ENCODE data around the gene SPATA17. TPM values are rescaled to one million over a fixed set of nuclear protein-coding genes. Genes with fewer than 3 reads are reported as not detected.

The SPATA17 gene
- total and polyA plus RNA-seq, 2 experiments from 2014 or later = 1.00 to 2.9 TPM

DNA sequence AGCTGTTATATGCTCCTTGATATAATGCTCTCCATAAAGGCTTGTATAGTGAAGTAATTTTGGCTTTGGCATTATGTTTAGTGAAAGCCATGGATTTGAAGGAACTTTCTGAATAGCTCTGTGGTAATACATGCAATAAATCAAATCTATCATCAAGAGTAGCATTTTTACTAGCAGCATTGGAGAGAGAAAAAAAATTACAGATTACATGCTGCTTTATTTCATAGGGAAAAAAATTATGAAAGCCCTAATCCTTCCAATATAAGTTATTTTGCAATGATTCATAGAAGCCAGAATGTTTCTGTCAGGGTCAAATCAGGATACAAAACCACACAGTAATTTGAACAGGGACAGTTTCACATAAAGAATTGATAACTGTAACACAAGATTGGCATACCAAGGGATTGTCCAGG lies 250.0 kb downstream of the SPATA17 start:
- Histone ChIP-seq H3K4me2 (no peak overlapping the region), H4K20me1 (ENCODE audit: insufficient read depth, poor library complexity, severe bottlenecking) (no peaks in the 10 kb centered on the region), H3K27me3 (no peaks in the 10 kb centered on the region), H2AFZ (no peak overlapping the region), H3K27ac (no peak overlapping the region), H3K4me3 (no peak overlapping the region), H3K9me2 (replicated peaks; ENCODE audit: insufficient read depth) (no peaks in the 10 kb centered on the region), H3K36me3 (replicated peaks; ENCODE audit: insufficient read depth, low read depth) (no peaks in the 10 kb centered on the region), H3K79me2 (no peaks in the 10 kb centered on the region), H3K9me3 (ENCODE audit: low read depth) (no peaks in the 10 kb centered on the region), H3K4me1 (ENCODE audit: insufficient read depth) (no peaks in the 10 kb centered on the region)
- no peak for DNase-seq (ENCODE audit: low spot score)
- TF ChIP-seq EZH2phosphoT487 (IDR thresholded peaks at IDR 0.05; ENCODE audit: low read depth, severe bottlenecking, unreplicated experiment) (no peak), EZH2 (IDR thresholded peaks at IDR 0.05; ENCODE audit: borderline replicate concordance) (no peak)
- TF ChIP-seq, protein P1, sequence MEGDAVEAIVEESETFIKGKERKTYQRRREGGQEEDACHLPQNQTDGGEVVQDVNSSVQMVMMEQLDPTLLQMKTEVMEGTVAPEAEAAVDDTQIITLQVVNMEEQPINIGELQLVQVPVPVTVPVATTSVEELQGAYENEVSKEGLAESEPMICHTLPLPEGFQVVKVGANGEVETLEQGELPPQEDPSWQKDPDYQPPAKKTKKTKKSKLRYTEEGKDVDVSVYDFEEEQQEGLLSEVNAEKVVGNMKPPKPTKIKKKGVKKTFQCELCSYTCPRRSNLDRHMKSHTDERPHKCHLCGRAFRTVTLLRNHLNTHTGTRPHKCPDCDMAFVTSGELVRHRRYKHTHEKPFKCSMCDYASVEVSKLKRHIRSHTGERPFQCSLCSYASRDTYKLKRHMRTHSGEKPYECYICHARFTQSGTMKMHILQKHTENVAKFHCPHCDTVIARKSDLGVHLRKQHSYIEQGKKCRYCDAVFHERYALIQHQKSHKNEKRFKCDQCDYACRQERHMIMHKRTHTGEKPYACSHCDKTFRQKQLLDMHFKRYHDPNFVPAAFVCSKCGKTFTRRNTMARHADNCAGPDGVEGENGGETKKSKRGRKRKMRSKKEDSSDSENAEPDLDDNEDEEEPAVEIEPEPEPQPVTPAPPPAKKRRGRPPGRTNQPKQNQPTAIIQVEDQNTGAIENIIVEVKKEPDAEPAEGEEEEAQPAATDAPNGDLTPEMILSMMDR (IDR thresholded peaks at IDR 0.05; ENCODE audit: poor library complexity) = no peak

DNA sequence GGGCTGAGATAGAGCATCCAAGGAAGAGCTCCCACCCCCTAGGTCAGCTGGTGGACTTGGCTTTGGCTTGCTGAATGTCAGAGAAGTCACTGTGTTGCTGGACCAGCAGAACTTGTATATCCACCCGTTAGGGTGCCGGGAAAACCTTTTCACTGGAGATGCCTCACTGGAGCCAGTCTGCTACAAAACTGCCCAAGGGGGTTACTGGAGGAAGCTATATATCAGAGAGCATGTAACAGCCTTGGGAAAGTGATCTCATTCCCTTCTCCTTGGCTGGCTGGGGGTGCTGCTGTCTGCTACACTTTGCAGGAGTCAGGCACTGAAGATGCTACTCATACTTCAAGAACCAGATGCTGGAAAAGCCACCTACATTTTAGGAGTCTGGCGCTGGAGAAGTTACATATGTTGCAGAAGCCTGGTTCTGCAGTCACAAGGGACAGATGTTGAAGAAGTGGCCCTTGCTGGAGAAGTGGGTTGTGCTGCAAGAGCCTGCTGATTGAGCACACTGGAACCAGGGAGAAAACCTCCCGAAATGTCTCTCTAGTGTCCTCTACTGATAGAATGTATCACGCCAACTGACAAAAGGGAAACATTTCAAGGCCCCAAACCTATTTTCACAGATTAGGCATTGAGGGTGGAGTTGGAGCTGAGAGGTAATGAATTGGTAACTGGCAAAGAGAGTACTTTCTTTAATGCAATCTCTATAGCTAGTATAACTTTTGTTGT lies 250.6 kb downstream of the SPATA17 start:
- no peaks in the 10 kb centered on the region for H3K9me2 ChIP-seq (replicated peaks; ENCODE audit: insufficient read depth)
- no peaks in the 10 kb centered on the region for H3K27me3 ChIP-seq
- TF ChIP-seq, protein P1 (IDR thresholded peaks at IDR 0.05; ENCODE audit: poor library complexity) = no peak
- no peak for TF ChIP-seq EZH2phosphoT487 (IDR thresholded peaks at IDR 0.05; ENCODE audit: low read depth, severe bottlenecking, unreplicated experiment)
- H3K79me2 ChIP-seq = no peaks in the 10 kb centered on the region
- H3K4me2 ChIP-seq = no peak overlapping the region
- 72% methylated on average over 5 of the region's 5 CpGs for WGBS (ENCODE audit: low lambda C conversion rate, missing lambda C conversion rate)
- H4K20me1 ChIP-seq (ENCODE audit: insufficient read depth, poor library complexity, severe bottlenecking) = no peaks in the 10 kb centered on the region
- no peak overlapping the region for H2AFZ ChIP-seq
- H3K36me3 ChIP-seq (replicated peaks; ENCODE audit: insufficient read depth, low read depth) = no peaks in the 10 kb centered on the region
- H3K4me3 ChIP-seq = no peak overlapping the region
- no peak for DNase-seq (ENCODE audit: low spot score)
- H3K9me3 ChIP-seq (ENCODE audit: low read depth) = no peaks in the 10 kb centered on the region
- H3K4me1 ChIP-seq (ENCODE audit: insufficient read depth) = no peaks in the 10 kb centered on the region
- no peak overlapping the region for H3K27ac ChIP-seq

DNA sequence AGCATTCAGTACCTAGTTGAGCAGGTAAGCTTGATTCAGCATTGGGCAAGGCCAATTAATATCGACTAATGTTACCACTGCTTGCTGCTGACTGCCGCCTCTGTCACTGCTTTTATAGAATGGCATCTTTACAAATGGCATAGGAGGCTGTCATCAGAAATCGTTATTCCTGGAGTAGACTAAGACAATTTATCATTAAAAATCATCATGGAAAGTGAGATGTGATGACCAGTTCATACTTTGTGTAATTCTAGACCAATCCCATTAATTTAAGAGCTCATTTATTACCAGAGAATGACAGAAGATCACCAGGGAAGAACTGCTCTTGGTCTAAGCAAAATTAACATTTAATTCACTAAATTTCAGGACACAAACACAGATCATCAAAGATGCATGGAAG lies 254.0 kb downstream of the SPATA17 start:
- Histone ChIP-seq H3K36me3 (replicated peaks; ENCODE audit: insufficient read depth, low read depth) (no peaks in the 10 kb centered on the region), H3K27me3 (peaks cover 9% of the 10 kb centered on the region), H2AFZ (no peak overlapping the region), H3K27ac (no peak overlapping the region), H3K4me1 (ENCODE audit: insufficient read depth) (no peaks in the 10 kb centered on the region), H4K20me1 (ENCODE audit: insufficient read depth, poor library complexity, severe bottlenecking) (no peaks in the 10 kb centered on the region), H3K9me2 (replicated peaks; ENCODE audit: insufficient read depth) (no peaks in the 10 kb centered on the region), H3K79me2 (no peaks in the 10 kb centered on the region), H3K4me2 (no peak overlapping the region), H3K4me3 (no peak overlapping the region), H3K9me3 (ENCODE audit: low read depth) (no peaks in the 10 kb centered on the region)
- 95% methylated on average over 3 of the region's 3 CpGs for WGBS (ENCODE audit: low lambda C conversion rate, missing lambda C conversion rate)
- no peak for DNase-seq (ENCODE audit: low spot score)
- TF ChIP-seq, protein P1 (IDR thresholded peaks at IDR 0.05; ENCODE audit: poor library complexity) = no peak
- TF ChIP-seq EZH2phosphoT487 (IDR thresholded peaks at IDR 0.05; ENCODE audit: low read depth, severe bottlenecking, unreplicated experiment) (no peak), EZH2 (IDR thresholded peaks at IDR 0.05; ENCODE audit: borderline replicate concordance) (no peak)

All from hepatocyte (in vitro differentiated cells).